Loucy (cell line): ENCODE data around the gene INHBC.

Experiments used
- H2AFZ ChIP-seq: fragments of 200-600 bp; sonication (generic); 2 replicates; pipeline ENCODE4 v1.6.0; 2016; ENCODE audit warnings: antibody characterized with exemption, mild to moderate bottlenecking, low read length, moderate library complexity
- H3F3A ChIP-seq: fragments of 200-600 bp; 2 replicates; pipeline ENCODE4 v1.6.0; 2016; ENCODE audit warnings: antibody characterized with exemption, low read depth, mild to moderate bottlenecking
- H3K27me3 ChIP-seq: fragments of 200-600 bp; sonication (generic); 2 replicates; pipeline ENCODE4 v1.6.1; 2014; ENCODE audit warnings: low read length, mild to moderate bottlenecking; ENCODE audit not compliant: insufficient read depth, poor library complexity, severe bottlenecking
- H3K36me3 ChIP-seq: fragments of 200-600 bp; sonication (generic); 2 replicates; pipeline ENCODE4 v1.6.1; 2016; ENCODE audit warnings: low read length; ENCODE audit not compliant: insufficient read depth
- H3K4me1 ChIP-seq: fragments of 200-600 bp; sonication (generic); 2 replicates; pipeline ENCODE4 v1.5.1; 2014; ENCODE audit warnings: low read length, mild to moderate bottlenecking; ENCODE audit not compliant: insufficient read depth, poor library complexity, severe bottlenecking
- H3K4me2 ChIP-seq: fragments of 200-600 bp; sonication (generic); 2 replicates; pipeline ENCODE4 v1.6.0; 2014; ENCODE audit warnings: antibody characterized with exemption, low read length, low read depth, mild to moderate bottlenecking; ENCODE audit not compliant: poor library complexity, severe bottlenecking
- H3K4me3 ChIP-seq: fragments of 200-600 bp; sonication (generic); 2 replicates; pipeline ENCODE4 v1.5.1; 2014; ENCODE audit warnings: low read length, mild to moderate bottlenecking, mixed read lengths; ENCODE audit not compliant: poor library complexity, severe bottlenecking
- H3K79me2 ChIP-seq: fragments of 200-600 bp; sonication (generic); 2 replicates; pipeline ENCODE4 v1.6.1; 2014; ENCODE audit warnings: low read length; ENCODE audit not compliant: insufficient read depth
- H3K9ac ChIP-seq: fragments of 200-600 bp; sonication (generic); 2 replicates; pipeline ENCODE4 v1.6.0; 2014; ENCODE audit warnings: mild to moderate bottlenecking, low read depth, low read length, moderate library complexity; ENCODE audit not compliant: poor library complexity, severe bottlenecking
- H3K9me2 ChIP-seq: fragments of 200-600 bp; sonication (generic); replicated peaks from 2 replicates; pipeline ENCODE4 v1.6.1; 2016; ENCODE audit warnings: low read depth, low read length, mixed read lengths
- H3K9me3 ChIP-seq: fragments of 200-600 bp; sonication (generic); 2 replicates; pipeline ENCODE4 v1.6.1; 2014; ENCODE audit warnings: mild to moderate bottlenecking, antibody characterized with exemption, low read length, low read depth; ENCODE audit not compliant: insufficient read depth
- H4K20me1 ChIP-seq: fragments of 200-600 bp; sonication (generic); 2 replicates; pipeline ENCODE4 v1.6.0; 2014; ENCODE audit warnings: antibody characterized with exemption, low read length, mild to moderate bottlenecking; ENCODE audit not compliant: insufficient read depth, poor library complexity, severe bottlenecking
- EZH2phosphoT487 ChIP-seq: fragments of 200-600 bp; IDR thresholded peaks from 2 replicates; pipeline ENCODE4 v1.6.1; 2018; ENCODE audit warnings: antibody characterized with exemption, mild to moderate bottlenecking, moderate library complexity, borderline replicate concordance
- TF ChIP-seq, protein P1 (sequence below): fragments of 200-600 bp; sonication (generic); conservative IDR thresholded peaks from 2 replicates; pipeline ENCODE4 v1.5.1; 2014; ENCODE audit warnings: mild to moderate bottlenecking, antibody characterized with exemption, low read length

The INHBC gene

DNA sequence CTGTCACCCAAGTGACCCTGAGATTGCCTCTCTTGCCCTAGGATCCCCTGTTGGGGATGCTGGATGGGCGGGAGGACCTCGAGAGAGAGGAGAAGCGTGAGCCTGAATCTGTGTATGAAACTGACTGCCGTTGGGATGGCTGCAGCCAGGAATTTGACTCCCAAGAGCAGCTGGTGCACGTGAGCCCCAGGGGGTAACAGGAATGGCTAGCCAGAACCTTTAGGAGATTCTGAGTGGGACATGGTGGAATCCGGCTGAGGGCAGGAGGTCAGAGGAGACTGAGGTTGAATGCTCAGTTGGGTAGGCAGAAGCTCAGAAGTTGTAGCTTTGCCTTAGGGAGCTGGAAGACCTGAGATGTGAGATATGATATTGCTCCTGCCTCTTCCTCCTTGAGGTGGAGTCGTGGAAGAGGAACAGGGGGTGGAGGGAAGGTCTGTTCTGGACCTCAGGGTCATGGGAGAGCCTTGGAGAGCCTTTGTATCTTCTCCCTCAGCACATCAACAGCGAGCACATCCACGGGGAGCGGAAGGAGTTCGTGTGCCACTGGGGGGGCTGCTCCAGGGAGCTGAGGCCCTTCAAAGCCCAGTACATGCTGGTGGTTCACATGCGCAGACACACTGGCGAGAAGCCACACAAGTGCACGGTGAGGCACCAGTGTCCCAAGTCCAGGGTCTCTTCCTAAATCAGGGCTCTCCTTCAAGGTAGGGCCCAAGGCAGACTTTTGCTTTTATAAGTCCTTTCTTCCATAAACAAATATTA, 31.3 kb downstream of the INHBC start:
- Histone ChIP-seq H3F3A (no peaks in the 10 kb centered on the region), H2AFZ (no peak overlapping the region), H3K4me1 (peaks cover 13% of the 10 kb centered on the region), H4K20me1 (no peaks in the 10 kb centered on the region), H3K9ac (no peak overlapping the region), H3K27me3 (no peaks in the 10 kb centered on the region), H3K9me2 (no peaks in the 10 kb centered on the region), H3K9me3 (no peaks in the 10 kb centered on the region), H3K4me3 (no peak overlapping the region), H3K4me2 (no peak overlapping the region), H3K36me3 (no peaks in the 10 kb centered on the region), H3K79me2 (no peaks in the 10 kb centered on the region)
- TF ChIP-seq, protein P1, sequence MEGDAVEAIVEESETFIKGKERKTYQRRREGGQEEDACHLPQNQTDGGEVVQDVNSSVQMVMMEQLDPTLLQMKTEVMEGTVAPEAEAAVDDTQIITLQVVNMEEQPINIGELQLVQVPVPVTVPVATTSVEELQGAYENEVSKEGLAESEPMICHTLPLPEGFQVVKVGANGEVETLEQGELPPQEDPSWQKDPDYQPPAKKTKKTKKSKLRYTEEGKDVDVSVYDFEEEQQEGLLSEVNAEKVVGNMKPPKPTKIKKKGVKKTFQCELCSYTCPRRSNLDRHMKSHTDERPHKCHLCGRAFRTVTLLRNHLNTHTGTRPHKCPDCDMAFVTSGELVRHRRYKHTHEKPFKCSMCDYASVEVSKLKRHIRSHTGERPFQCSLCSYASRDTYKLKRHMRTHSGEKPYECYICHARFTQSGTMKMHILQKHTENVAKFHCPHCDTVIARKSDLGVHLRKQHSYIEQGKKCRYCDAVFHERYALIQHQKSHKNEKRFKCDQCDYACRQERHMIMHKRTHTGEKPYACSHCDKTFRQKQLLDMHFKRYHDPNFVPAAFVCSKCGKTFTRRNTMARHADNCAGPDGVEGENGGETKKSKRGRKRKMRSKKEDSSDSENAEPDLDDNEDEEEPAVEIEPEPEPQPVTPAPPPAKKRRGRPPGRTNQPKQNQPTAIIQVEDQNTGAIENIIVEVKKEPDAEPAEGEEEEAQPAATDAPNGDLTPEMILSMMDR: no peak
- TF ChIP-seq EZH2phosphoT487: no peak

GRCh38 chr12:57467212-57467874, 32.8 kb downstream of the INHBC start:
- no peaks in the 10 kb centered on the region for H3K27me3 ChIP-seq
- no peak overlapping the region for H3K9ac ChIP-seq
- H3K79me2 ChIP-seq: no peaks in the 10 kb centered on the region
- H3F3A ChIP-seq: no peaks in the 10 kb centered on the region
- H3K36me3 ChIP-seq: no peaks in the 10 kb centered on the region
- no peak overlapping the region for H2AFZ ChIP-seq
- no peaks in the 10 kb centered on the region for H4K20me1 ChIP-seq
- no peak overlapping the region for H3K4me3 ChIP-seq
- TF ChIP-seq, protein P1: no peak
- TF ChIP-seq EZH2phosphoT487: no peak
- peaks cover 4% of the 10 kb centered on the region for H3K4me1 ChIP-seq
- no peaks in the 10 kb centered on the region for H3K9me3 ChIP-seq
- H3K4me2 ChIP-seq: no peak overlapping the region
- H3K9me2 ChIP-seq: no peaks in the 10 kb centered on the region

- Histone ChIP-seq H3K9me3 (no peaks in the 10 kb centered on the region), H3K9me2 (no peaks in the 10 kb centered on the region), H3K4me2 (no peak overlapping the region), H3K79me2 (no peaks in the 10 kb centered on the region), H3K4me3 (no peak overlapping the region), H3K27me3 (no peaks in the 10 kb centered on the region), H3K9ac (no peak overlapping the region), H4K20me1 (no peaks in the 10 kb centered on the region), H3F3A (no peaks in the 10 kb centered on the region), H2AFZ (no peak overlapping the region), H3K4me1 (peaks cover 1% of the 10 kb centered on the region), H3K36me3 (no peaks in the 10 kb centered on the region)
- TF ChIP-seq, protein P1: no peak
- TF ChIP-seq EZH2phosphoT487: no peak
Measured at GRCh38 chr12:57467915-57468314, 33.3 kb downstream of the INHBC start.
